Measurements from ENCODE around the gene LRRC8B.

Gene LRRC8B

DNA sequence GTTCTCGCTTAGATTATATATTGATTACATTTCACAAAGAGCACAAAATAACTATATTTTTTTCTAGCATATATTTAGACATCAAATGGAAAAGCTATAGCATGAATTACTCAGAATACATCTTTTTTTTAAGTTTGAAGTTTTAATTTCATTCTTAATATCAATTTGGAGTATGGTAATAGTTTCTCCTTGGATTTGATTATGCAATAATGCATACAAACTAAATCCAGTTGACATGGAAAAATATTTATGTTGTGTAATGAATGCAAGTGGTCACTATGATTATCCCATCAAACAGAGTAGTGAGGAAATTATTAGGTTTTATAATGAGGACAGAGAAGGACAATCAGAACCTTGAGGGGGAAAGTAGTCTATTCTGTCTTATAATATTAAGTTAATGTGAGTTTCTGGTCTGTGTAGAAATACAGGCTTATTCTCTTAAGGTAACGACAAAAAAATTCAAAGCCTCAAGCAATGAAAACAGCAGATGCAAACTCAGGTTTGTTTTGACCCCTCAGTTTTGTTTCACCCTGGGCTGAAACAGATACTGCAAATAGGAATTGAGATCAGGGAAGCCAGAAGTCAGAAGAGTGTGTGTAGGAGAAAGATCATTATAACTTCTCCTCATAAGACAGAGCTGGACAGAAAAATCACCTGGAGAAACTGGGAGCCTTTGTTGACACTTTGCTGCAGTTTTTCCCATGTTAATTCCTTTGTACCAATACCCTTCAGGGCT is 23.7 kb downstream of the LRRC8B start:
- DNase-seq (ENCODE audit: low read depth): no peak

DNA sequence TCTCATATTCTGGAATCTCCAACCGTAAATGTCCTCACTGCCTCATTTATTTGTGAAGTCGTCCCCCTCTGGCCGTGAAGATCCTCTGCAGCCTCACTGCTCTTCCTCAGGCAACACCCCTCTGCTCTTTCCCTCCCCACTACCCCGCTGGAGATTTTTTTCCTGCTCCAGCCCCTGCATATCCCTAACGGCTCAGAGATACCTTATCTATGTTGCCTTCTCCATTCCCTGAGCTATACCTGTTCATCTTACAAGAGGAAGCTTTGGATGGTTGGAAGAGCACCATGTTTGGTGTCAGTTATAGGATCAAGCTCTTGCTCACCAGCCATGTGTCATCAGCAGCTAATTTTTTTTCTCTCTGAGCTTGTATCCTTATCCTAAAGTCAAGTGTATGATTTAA is 26.4 kb downstream of the LRRC8B start:
- no peak for DNase-seq (ENCODE audit: low read depth)

DNA sequence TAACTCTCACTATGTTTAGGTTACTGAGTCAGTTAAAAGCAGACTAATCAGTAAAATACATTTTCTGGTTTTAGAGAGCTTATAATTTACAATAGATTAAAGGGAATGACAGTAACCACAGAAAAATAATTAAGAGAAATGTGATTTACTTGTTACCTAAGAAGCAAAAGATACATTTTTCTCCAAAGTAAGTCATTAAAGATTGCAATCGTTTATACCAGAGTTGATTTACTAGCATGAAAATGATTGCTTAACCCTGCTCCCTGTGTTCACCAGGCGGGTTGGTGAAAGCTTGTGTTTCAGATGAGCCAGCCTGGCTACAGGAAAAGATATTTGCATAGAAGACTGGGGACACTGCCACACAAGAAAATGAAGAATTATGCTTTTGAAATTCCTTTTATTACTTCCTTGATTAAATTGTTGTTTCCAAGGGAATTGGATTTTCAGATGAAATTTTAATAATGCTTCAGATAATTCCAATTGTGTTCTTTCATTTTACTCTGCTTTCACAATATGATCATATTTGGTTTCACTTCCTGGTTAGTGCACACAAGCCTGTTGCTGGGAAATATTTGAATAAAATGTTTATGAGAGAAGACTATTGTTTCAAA is 27.9 kb downstream of the LRRC8B start:
- peak; percentile 11 for DNase-seq (ENCODE audit: low read depth)

DNA sequence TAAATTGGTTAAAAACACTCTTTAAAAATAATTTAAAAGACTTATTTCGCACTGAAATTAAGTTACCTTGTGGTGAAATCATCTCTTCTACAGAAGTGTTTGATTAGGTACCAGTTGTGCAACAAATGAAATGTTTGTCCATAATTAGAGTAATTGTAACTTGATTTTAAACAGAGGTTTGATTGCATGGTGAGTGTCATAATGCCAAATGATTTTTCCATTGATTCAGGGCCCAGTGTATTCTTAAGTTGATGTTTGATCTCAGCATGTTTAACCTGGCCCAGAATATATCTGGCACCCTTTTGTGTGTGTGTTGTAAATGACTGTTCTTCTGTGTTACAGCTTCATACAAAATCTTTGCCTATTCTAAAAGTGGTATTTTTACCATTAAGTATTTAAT is 28.5 kb downstream of the LRRC8B start:
- DNase-seq (ENCODE audit: low read depth): no peak

DNA sequence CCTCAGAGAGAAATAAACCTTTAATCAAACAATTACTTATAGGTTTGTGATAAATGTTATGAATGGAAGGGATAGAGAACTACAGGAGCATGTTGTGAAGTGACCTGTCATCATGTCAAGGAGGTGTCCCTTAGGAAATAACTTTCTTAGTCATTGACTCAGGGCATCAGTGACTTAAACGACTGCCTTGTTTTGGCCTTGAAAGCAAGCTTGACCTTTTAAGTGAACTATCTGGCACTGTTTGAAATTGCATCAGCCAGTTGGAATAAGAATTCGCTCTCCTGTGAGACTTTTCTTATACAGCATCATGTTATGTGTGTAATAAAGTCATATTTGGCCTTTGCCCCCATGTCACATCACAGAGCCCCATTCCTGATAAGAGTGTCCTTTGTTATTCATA is 30.9 kb downstream of the LRRC8B start:
- DNase-seq (ENCODE audit: low read depth): no peak

DNA sequence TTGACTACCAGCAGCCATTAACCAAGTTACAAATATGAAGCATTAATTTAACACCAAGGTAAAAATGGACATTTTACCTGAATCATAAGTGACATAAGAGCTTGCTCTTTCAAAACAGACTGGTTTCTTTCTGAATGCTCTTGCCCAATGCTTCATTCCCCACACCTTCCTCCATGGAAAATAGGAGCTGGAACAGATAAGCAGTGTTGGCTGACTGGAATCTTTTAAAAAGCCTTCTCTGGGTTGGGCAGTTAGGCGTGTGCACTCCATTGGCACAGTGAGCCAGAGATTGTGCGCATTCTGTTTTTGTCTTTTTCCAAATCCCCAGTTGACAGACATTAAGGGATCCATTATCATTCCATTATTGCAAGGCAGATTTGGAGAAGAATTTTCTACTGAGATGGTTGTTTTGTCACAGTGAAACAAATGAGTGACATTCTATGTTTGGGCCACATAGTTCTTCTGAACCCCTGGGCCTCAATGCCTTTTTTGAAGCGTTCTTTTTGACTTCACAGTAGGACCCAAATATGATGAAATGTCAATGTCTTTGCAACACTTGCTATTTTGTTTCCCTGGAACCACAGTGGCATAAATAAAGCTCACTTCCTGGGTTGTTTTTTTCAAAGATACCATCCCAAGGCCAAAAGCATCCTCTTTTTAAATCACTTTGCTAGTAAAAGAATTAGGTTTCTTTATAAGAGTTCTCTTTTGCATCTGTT is 32.3 kb downstream of the LRRC8B start:
- no peak for DNase-seq (ENCODE audit: low read depth)

DNA sequence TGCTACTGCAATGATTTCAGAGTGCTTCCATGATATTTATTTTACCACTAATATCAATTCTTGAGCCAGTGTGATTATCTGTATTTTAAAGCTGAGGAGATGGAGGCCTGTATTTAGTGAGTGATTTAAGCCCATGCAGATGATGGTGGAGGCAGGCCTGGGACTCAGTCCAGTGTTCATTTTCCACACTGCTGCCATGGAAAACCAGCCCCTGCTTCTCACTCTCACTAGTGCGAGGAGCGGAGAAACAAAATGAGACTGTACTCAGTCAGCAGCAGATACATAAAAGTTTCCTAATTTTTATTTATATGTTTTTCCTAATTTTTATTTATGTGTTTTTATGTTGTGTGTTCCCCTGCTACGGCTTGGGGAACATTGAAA is 32.8 kb downstream of the LRRC8B start:
- no peak for DNase-seq (ENCODE audit: low read depth)

DNA sequence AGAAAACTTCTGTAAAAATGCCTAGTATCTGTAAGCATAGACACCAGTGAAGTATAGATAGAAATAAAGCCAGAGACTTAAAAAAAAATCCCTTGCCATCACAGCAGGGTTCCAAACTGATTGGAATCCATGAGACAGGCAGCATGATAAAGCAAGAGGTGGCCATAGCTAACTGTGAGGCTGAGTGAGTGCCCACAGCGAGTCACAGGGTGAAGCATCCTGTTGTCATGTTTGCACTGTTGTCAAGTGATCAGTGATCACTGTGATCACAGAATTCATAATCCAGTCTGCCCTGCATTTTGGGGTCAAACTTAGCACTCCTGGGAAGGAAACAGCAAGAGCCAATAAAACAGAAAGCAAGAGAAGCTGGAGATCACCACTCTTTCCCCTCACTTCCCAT is 33.3 kb downstream of the LRRC8B start:
- no peak for DNase-seq (ENCODE audit: low read depth)

DNA sequence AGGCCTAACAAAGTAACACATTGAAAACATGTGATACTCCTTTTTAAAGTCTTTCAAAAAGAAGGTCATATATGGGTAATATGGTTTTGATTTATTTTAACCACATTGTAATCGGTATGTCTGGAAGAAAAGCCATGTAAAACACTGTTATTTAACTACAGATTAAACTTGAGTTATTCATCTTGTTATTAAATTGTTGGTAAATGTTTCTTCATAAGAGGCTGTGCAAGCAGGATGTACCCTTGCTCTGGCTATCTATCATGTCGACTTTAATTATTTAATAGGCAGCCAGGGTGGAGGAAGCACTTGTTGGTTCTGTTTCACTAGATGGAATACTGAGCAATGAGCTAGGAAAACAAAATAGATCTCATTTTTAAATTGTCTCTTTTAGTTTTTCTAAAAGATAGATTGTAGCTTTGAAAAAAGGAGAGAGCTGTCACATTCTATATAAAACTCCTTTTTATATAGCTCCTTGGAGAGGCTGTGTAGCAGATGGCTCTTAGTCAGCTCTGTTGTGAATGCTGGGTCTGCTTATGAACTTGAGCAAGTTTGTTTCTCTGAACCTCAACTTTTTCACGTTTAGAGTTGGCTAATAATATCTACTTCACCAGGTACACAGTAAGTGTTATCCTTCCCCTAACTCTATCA is 39.5 kb downstream of the LRRC8B start:
- DNase-seq (ENCODE audit: low read depth): no peak

DNA sequence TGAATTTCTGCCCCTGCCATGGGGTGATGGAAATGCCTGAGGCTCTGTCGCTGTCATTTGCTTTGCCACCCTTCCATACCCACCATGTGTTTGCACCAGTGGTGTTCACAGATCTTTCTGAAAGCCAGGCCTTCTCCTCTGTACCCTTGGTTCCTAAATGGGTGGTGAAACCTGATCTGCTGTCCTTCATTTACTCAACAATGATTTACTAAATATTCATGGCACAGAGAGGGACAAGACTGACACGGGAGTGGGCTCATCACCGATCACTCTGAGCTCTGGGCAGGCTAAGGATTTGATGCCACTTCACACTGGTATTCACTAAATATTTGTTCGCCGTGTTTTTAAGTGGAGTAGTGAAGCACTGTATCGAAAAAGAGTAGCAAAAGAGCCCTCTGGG is 40.9 kb downstream of the LRRC8B start:
- no peak for DNase-seq (ENCODE audit: low read depth)

DNA sequence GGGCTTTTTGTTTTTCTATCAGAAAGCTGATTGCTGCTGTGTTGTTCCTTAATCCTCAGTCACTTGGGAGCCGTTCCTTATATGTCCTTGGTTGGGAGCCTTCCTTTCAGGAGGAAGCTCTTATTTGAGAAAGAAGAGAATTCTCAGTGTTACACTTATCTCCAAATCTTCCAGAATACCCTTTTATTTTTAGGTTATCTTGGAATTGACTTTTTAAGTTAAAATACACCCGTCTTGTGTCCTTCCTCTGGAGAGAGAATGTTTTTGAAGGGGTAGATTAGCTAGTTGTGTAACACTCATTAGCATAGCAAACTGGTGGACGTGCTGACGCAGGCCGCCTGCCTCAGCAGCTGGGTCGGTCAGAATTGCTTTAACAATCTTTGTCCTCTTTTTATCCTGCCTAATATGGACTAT is 42.1 kb downstream of the LRRC8B start:
- peak; percentile 13 for DNase-seq (ENCODE audit: low read depth)

DNA sequence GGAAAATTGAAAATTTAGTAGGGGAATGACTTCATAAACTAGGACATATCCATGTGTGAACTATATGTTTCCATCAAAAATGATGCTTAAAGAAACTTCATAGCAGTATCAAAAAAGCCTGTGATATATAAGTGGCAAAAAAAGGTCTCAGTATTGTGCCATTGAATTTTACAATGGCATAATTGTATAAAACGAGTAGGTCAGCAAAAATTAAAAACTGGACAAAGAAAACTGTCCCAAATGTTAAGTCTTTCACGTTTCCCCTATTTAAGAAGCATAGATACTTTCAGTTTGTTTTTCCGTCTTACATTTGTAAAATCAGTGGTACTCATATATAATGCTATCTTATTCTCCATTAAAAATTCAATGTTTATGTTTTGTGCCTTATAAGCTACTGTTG is 43.2 kb downstream of the LRRC8B start:
- DNase-seq (ENCODE audit: low read depth): no peak

DNA sequence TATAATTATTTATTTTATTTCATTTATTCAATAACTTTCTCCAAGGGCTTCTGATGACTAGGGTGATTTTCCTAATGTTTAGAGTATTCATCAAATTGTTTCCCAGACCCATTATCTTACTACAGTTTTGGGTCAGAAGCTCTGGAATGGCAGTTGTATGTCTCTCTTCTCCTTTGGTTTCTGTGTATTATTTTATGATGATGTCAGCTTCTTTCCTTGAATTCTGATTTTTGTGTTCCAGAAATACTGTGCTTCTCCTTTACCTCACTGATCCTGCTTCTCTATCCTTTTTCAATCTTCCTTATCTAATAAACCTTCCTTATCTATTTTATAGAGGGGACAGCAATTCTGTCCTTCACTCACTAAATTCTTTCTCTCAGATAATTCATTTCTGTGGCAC is 48.8 kb downstream of the LRRC8B start:
- DNase-seq (ENCODE audit: low read depth): no peak

DNA sequence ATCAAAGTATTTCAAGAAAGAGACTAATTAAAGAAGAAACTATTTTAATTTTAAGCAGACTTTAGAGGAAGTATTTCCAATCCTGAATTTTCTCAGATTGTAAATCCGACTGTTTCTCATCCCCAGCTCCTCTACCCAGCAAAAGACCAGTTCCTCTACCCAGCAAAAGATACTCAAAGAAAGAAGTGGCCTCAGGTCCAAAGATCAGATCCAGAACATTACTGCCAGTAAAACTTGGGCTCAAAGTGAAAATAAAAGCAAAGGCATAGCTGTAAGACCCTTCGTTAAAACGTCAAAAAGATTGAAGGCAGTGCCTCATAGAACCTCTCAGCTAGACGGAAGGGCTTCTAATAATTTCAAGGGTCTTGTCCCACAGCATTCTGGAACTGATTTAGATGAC is 50.0 kb downstream of the LRRC8B start:
- DNase-seq (ENCODE audit: low read depth): no peak

DNA sequence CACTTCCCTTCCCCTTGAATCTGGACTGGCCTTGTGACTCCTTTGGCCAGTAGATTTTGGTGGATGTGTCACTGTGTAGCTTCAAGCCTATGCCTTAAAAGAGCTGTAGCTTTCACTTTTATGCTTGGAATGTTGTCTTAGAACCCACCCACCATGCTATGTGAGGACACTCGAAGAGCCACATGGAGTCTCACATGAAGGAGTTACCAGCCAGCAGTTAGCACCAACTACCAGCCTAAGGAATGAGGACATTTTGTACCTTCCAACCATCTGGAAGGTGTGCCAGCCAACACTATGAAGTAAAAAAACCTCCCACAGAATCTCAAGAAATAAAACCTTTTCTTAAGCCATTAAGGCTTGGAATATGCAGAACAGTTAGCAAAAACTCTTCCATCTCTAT is 50.6 kb downstream of the LRRC8B start:
- no peak for DNase-seq (ENCODE audit: low read depth)

DNA sequence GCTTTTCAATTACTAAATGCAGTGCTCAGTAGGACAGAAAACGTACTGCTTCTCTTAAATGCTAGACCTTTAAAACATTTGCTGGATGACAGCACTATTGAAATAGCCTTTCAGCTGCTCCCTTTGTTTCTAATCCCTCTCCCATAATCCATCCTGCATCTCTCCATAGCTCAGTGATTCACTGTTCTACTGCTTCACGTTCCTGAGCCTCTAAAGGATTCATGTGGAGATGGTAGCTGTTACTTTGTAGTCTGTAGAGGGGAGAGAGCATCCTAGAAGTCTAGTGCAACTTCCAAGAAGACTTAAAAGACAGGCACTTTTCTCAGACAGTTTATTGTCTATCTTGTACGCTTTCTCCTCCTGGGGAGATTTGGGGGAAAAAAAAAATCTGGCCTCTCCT is 51.4 kb downstream of the LRRC8B start:
- DNase-seq (ENCODE audit: low read depth): no peak

DNA sequence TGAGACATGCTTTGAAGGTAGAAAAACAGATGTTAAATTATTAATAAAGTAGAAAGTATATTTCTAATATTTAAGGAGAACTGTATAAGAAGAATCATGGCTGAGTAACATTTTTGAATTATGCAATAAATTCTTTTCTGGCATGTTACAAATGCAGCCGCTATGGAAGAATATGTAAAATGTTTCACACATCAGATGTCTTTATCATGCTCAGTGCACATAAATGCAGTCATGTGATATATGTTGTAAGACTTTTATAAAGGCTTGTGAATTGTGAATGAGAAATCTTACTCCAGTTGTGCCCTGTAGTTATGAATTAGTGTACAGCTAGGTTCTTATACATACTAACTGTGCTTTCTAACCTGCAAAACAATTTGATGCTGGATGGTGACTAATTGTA is 53.5 kb downstream of the LRRC8B start:
- no peak for DNase-seq (ENCODE audit: low read depth)

DNA sequence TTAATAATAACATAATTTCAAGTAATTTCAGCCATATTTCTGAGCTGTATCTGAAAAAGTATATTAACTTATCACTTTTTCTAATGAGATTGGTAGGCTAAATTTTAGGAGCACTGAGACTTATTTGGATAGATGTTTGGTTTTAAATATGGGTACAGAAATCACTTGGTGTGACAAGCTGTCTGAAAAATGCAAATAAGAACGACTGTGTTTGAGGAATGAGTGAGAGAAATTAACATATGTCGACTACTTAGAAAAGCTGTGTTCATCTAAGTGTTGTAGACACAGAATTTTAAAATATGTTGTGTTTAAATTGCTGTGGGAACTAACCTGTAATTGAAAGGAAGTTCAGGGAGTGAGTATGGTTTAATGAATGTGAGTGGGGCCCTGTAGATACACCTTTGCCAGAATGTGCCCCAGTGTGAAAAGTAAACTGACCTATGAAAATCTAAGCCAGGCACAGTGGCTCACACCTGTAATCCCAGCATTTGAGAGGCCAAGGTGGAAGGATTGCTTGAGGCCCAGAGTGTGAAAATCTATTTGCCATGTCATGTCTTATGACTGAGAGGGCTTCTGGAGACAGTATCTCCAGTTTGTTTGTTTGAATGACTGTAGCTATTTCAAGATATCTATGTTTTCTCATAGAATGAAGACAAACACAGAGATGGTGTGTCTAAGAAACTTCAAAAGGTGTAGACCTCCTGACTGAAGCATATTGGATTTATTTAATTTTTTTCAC is 54.5 kb downstream of the LRRC8B start:
- DNase-seq (ENCODE audit: low read depth): no peak

DNA sequence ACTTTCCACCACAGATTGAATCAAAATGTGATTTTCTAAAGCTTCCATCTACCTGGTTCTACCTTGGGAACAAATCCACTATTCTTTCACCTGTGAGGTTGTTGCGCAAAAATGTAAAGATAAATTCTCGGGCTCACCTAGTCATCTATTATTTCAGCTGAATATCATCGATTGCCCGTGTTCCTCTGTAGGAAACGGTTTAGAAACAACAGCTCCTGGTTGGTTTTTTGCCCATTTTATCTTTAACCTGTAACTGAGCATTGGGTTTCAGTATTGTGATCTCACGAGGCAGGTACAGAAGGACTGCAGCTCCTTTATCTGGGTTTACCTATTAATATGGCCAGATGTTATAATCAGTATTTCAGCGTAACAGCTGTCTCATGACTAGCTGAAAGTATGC is 55.4 kb downstream of the LRRC8B start:
- DNase-seq (ENCODE audit: low read depth): no peak

DNA sequence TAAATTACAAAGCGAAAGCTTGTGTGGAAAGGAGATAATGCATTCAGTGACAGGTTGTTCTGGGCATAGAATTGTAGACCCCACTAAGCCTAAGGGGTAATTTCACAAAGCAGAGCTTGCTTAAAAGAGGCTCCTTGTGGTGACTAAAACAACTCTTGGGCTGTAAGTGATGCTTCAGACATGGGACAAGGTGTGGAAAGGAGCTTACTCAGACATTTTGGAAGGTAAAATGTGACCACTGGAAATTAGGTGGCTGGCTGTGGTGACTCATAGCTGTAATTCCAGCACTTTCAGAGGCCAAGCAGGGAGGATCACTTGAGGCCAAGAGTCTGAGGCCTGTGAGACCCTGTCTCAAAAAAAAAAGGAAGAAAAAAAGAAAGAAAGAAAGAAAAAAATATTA is 57.2 kb downstream of the LRRC8B start:
- no peak for DNase-seq (ENCODE audit: low read depth)

DNA sequence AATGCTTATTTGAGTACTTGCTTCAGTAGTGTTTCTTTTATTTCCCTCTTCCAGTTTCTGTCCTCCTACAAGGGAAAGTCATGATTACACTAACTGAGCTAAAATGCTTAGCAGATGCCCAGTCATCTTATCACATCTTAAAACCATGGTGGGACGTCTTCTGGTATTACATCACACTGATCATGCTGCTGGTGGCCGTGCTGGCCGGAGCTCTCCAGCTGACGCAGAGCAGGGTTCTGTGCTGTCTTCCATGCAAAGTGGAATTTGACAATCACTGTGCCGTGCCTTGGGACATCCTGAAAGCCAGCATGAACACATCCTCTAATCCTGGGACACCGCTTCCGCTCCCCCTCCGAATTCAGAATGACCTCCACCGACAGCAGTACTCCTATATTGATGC is 57.9 kb downstream of the LRRC8B start:
- no peak for DNase-seq (ENCODE audit: low read depth)

DNA sequence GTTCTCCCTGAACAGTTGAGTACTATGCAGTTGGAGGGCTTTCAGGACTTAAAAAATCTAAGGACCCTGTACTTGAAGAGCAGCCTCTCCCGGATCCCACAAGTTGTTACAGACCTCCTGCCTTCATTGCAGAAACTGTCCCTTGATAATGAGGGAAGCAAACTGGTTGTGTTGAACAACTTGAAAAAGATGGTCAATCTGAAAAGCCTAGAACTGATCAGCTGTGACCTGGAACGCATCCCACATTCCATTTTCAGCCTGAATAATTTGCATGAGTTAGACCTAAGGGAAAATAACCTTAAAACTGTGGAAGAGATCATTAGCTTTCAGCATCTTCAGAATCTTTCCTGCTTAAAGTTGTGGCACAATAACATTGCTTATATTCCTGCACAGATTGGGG is 59.6 kb downstream of the LRRC8B start:
- no peak for DNase-seq (ENCODE audit: low read depth)
